B cell (primary cell): Measurements from ENCODE around the gene PAIP2B.

Experiments
- CTCF ChIP-seq: fragments of 200-600 bp; IDR thresholded peaks from one replicate; pipeline ENCODE4 v1.8.0; 2022; ENCODE audit warnings: antibody characterized with exemption, mild to moderate bottlenecking
- EZH2 ChIP-seq: IDR thresholded peaks from 2 replicates; pipeline ENCODE4 v1.6.1; 2012; ENCODE audit warnings: borderline replicate concordance, low read depth, mild to moderate bottlenecking, moderate library complexity, low read length; ENCODE audit not compliant: insufficient read depth, poor library complexity, severe bottlenecking

GRCh38 chr2:71136174-71136573, 90.7 kb downstream of the PAIP2B start:
- TF ChIP-seq EZH2 (no peak), CTCF (no peak)
